Mesothelial cell of epicardium (in vitro differentiated cells): Measurements from ENCODE around the gene PAGE4. TPM values are rescaled to one million over a fixed set of nuclear protein-coding genes. Genes with fewer than 3 reads are reported as not detected.
A peak's percentile ranks its signal among the peaks of the same experiment; 100 is the strongest.

Experiments used
- DNase-seq, 2 experiments: peaks; one replicate each; pipeline ENCODE4 v3.0.0; 2021; ENCODE audit warnings: low spot score in 2 of 2; ENCODE audit not compliant: unreplicated experiment in 2 of 2
- H3K27ac Mint-ChIP-seq: 2 replicates; pipeline ENCODE4 v1.8.0; 2021; ENCODE audit warnings: mixed read lengths
- H3K27me3 Mint-ChIP-seq: 2 replicates; pipeline ENCODE4 v1.8.0; 2021; ENCODE audit warnings: low read depth, mixed read lengths
- H3K36me3 Mint-ChIP-seq: 2 replicates; pipeline ENCODE4 v1.8.0; 2021; ENCODE audit warnings: mixed read lengths
- H3K4me1 Mint-ChIP-seq: 2 replicates; pipeline ENCODE4 v1.8.0; 2021; ENCODE audit warnings: mixed read lengths
- H3K4me3 Mint-ChIP-seq: 2 replicates; pipeline ENCODE4 v1.8.0; 2021; ENCODE audit warnings: mild to moderate bottlenecking, moderate library complexity, mixed read lengths
- H3K9me3 Mint-ChIP-seq: 2 replicates; pipeline ENCODE4 v1.8.0; 2021; ENCODE audit warnings: mixed read lengths
- total RNA-seq: library from RNA; stranded (reverse); gene quantifications from 3 replicates; pipeline ENCODE4 v1.2.1, GENCODE V29; 2021
- TF ChIP-seq, protein P1 (sequence below): fragments of 200-600 bp; sonication (generic); IDR thresholded peaks from one replicate; pipeline ENCODE4 v1.5.0; 2021; ENCODE audit warnings: antibody characterized with exemption; ENCODE audit not compliant: unreplicated experiment

The PAGE4 gene
- total RNA-seq, 1 donor from 2014 or later: 0.67 TPM

DNA sequence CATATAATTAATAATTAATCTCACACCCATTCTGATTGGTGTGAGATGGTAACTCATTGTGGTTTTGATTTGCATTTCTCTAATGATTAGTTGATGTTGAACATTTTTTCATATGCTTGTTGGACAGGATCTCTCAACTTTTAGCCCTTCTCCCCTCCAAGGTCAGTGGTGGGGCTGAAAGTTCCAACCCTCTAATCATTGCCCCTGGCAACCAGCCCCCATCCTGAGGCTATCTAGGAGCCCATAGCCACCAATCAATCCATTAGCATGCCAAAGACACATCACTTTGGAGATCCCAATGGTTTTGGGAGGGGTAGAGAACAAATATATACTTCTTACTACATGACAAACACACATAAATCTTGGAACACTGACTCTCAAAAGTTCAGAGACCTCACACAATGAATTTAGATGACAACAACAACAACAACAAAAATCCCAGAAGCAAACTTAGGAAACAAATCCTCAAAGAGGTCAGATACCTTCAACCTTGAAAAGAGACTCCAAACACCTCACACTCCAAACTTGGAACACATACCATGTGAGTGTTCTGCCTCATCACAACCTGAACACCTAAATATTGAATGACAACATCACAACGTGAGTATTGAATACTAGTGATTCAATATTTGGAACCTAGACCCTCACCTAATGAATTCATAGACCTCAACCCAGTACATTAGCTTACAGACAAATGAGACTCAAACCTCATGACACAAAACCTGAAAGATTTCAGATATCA is 19.0 kb upstream of the PAGE4 start:
- TF ChIP-seq, protein P1, sequence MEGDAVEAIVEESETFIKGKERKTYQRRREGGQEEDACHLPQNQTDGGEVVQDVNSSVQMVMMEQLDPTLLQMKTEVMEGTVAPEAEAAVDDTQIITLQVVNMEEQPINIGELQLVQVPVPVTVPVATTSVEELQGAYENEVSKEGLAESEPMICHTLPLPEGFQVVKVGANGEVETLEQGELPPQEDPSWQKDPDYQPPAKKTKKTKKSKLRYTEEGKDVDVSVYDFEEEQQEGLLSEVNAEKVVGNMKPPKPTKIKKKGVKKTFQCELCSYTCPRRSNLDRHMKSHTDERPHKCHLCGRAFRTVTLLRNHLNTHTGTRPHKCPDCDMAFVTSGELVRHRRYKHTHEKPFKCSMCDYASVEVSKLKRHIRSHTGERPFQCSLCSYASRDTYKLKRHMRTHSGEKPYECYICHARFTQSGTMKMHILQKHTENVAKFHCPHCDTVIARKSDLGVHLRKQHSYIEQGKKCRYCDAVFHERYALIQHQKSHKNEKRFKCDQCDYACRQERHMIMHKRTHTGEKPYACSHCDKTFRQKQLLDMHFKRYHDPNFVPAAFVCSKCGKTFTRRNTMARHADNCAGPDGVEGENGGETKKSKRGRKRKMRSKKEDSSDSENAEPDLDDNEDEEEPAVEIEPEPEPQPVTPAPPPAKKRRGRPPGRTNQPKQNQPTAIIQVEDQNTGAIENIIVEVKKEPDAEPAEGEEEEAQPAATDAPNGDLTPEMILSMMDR: no peak
- peaks cover 30% of the 10 kb centered on the region for H3K9me3 Mint-ChIP-seq
- no peak overlapping the region for H3K4me3 Mint-ChIP-seq
- no peak for DNase-seq
- H3K27me3 Mint-ChIP-seq: no peaks in the 10 kb centered on the region
- peaks cover 10% of the 10 kb centered on the region for H3K4me1 Mint-ChIP-seq
- no peak overlapping the region for H3K27ac Mint-ChIP-seq
- no peaks in the 10 kb centered on the region for H3K36me3 Mint-ChIP-seq

DNA sequence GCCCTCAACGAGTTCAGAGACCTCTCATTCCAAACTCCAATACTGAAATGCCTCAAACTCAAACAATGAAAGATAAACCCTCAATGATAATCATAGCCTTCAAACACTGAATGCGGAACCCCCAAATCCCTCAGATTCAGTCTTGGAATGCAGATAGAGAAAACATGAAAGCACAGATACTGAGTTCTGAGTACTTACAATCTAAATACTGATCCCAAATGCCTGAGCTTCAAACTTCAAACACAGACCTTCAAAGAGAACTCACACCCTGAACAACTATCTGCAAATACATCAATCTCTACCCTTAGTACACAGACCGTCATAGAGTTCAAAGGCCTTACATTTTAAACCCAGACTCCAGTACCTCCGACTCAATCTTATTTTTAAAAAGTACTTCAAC is 16.9 kb upstream of the PAGE4 start:
- peaks cover 10% of the 10 kb centered on the region for H3K4me1 Mint-ChIP-seq
- peaks cover 28% of the 10 kb centered on the region for H3K9me3 Mint-ChIP-seq
- no peak for DNase-seq
- H3K4me3 Mint-ChIP-seq: no peak overlapping the region
- no peaks in the 10 kb centered on the region for H3K27me3 Mint-ChIP-seq
- peak overlapping the region; percentile 22 for H3K27ac Mint-ChIP-seq
- TF ChIP-seq, protein P1: no peak
- no peaks in the 10 kb centered on the region for H3K36me3 Mint-ChIP-seq

DNA sequence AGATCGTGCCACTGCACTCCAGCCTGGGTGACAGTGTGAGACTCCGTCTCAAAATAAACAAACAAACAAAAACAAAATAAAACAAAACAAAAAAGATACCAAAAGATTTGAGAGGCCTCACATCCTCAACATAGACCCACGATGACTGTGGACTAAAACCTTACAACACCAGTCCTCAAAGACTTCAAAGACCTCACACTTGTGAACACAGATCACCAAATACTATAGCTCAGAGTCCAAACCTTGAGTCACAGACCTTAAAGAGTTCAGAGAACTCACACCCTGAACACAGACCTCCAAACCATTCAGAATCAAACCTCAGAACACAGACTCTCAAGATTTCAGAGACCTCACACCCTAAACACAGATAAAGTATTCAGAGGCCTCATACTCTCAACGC is 12.7 kb upstream of the PAGE4 start:
- peaks cover 26% of the 10 kb centered on the region for H3K9me3 Mint-ChIP-seq
- H3K36me3 Mint-ChIP-seq: no peaks in the 10 kb centered on the region
- no peak overlapping the region for H3K4me3 Mint-ChIP-seq
- H3K27me3 Mint-ChIP-seq: no peaks in the 10 kb centered on the region
- peaks cover 10% of the 10 kb centered on the region for H3K4me1 Mint-ChIP-seq
- TF ChIP-seq, protein P1: no peak
- H3K27ac Mint-ChIP-seq: no peak overlapping the region
- DNase-seq: no peak

DNA sequence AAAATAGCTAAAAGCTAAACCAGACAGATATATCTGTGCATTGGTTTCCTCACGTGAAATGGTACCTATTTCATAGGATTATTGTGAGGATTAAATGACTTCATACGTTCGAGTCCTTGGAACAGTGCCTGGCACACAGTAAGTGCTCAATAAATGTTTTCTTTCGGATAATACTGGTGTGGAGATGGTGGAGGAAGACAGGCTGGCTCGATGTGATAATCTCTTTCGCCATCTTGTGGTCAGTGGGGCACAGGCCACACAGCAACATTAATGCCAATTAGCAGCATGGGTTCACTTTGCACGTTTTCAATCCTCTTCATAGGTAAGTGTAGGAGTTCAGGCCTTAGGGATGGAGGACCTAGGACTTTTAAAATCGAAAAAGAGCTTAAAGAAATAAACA is 9.3 kb downstream of the PAGE4 start:
- H3K27me3 Mint-ChIP-seq: no peaks in the 10 kb centered on the region
- TF ChIP-seq, protein P1: no peak

DNA sequence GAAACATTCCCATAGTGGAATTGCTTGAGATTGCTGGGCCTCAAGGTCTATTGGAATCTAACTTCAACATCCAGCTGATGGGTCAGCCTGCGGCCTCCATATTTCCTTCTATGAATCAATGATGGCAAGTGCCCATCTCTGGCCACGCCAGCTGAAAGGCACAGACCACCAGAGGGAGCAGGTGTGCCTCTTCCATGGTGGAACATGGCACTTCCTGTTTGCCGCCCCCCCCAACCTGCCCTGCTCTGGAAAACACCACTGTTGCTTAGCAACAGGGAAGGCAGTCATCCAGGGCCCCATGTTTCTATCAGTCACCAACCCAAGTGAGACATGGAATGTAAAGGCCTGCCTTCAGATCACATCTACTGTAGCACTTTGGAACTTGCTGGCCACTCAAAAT is 11.6 kb downstream of the PAGE4 start:
- H3K27ac Mint-ChIP-seq: peak overlapping the region; percentile 61
- H3K36me3 Mint-ChIP-seq: no peaks in the 10 kb centered on the region
- peaks cover 7% of the 10 kb centered on the region for H3K4me1 Mint-ChIP-seq
- no peak overlapping the region for H3K4me3 Mint-ChIP-seq
- peak; percentile 59 to 64 for DNase-seq
- H3K9me3 Mint-ChIP-seq: peaks cover 25% of the 10 kb centered on the region
- TF ChIP-seq, protein P1: peak; percentile 46
- H3K27me3 Mint-ChIP-seq: no peaks in the 10 kb centered on the region

More for the DNA sequence above, 9.3 kb downstream of the PAGE4 start:
- no peak for DNase-seq
- no peak overlapping the region for H3K4me3 Mint-ChIP-seq
- H3K36me3 Mint-ChIP-seq: no peaks in the 10 kb centered on the region
- peaks cover 7% of the 10 kb centered on the region for H3K4me1 Mint-ChIP-seq
- no peak overlapping the region for H3K27ac Mint-ChIP-seq
- peaks cover 22% of the 10 kb centered on the region for H3K9me3 Mint-ChIP-seq
